Right atrium auricular region (tissue), 2 donors: Measurements from ENCODE around the gene SBDS. TPM values are rescaled to one million over a fixed set of nuclear protein-coding genes. Genes with fewer than 3 reads are reported as not detected.
"Not testable (repeated sequence)": the region's sequence is repeated elsewhere in the genome, so short reads cannot be mapped to it uniquely, and the experiment has no call there.

Experiments
- DNase-seq: peaks from one replicate; pipeline ENCODE4 v3.0.0-alpha.2; 2019; ENCODE audit warnings: low spot score
- H3K27ac ChIP-seq, 2 donors: fragments of 200-600 bp; sonication (generic); 1 replicate in 1 of 2; 2 replicates in 1 of 2; pipeline ENCODE4 v1.5.1; 2016 to 2019
- H3K27me3 ChIP-seq, 2 donors: fragments of 200-600 bp; sonication (generic); one replicate each; pipeline versions ENCODE4 v1.5.1 to v1.6.0; 2017 to 2019
- H3K36me3 ChIP-seq: fragments of 200-600 bp; sonication (generic); one replicate; pipeline ENCODE4 v1.5.1; 2016
- H3K4me1 ChIP-seq, 2 donors: fragments of 200-600 bp; sonication (generic); one replicate each; pipeline versions ENCODE4 v1.5.1 to v1.6.0; 2017 to 2019
- H3K4me3 ChIP-seq, 2 donors: fragments of 200-600 bp; sonication (generic); 1 replicate in 1 of 2; 2 replicates in 1 of 2; pipeline ENCODE4 v1.5.1; 2017 to 2019; ENCODE audit warnings: mild to moderate bottlenecking in 1 of 2, moderate library complexity in 1 of 2
- H3K9me3 ChIP-seq, 2 donors: fragments of 200-600 bp; sonication (generic); one replicate each; pipeline ENCODE4 v1.5.1; 2019
- total RNA-seq, 2 donors: library from RNA; depleted of rRNA; stranded (reverse); fragments of >200 nt; gene quantifications; one replicate each; pipeline ENCODE4 v1.1.0, GENCODE V29; 2016
- TF ChIP-seq, protein P1 (sequence below), 2 donors: fragments of 200-600 bp; sonication (generic); IDR thresholded peaks; one replicate each; pipeline ENCODE4 v1.5.1; 2019; ENCODE audit warnings: antibody characterized with exemption in 2 of 2

SBDS gene
- total RNA-seq, 2 donors from 2014 or later = 139 to 212 TPM

DNA sequence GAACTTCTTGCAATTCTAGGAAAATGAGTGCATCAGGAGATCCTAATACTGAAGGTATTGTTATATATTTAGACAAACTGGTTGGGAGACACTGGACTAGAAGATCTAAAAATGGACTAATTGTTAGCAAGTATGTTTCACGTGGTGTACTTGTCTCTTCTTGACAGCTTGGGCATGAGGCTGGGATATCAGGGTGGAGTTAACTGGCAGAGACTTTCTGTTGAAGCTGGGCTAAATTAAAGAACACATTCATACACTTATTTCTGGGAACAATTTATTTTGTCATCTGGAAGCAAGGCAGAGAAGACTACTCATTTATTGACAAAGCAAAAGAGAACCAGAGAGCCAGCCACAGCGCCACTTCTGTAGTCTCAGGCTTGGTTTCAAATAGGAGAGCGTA lies 27.1 kb upstream of the SBDS start:
- no peaks in the 10 kb centered on the region for H3K4me1 ChIP-seq
- TF ChIP-seq, protein P1, sequence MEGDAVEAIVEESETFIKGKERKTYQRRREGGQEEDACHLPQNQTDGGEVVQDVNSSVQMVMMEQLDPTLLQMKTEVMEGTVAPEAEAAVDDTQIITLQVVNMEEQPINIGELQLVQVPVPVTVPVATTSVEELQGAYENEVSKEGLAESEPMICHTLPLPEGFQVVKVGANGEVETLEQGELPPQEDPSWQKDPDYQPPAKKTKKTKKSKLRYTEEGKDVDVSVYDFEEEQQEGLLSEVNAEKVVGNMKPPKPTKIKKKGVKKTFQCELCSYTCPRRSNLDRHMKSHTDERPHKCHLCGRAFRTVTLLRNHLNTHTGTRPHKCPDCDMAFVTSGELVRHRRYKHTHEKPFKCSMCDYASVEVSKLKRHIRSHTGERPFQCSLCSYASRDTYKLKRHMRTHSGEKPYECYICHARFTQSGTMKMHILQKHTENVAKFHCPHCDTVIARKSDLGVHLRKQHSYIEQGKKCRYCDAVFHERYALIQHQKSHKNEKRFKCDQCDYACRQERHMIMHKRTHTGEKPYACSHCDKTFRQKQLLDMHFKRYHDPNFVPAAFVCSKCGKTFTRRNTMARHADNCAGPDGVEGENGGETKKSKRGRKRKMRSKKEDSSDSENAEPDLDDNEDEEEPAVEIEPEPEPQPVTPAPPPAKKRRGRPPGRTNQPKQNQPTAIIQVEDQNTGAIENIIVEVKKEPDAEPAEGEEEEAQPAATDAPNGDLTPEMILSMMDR (IDR thresholded peaks at IDR 0.05) = no peak
- H3K27me3 ChIP-seq = no peaks in the 10 kb centered on the region
- H3K4me3 ChIP-seq = no peak overlapping the region
- H3K27ac ChIP-seq = peak overlapping the region; percentile 48 to 84
- peaks cover 35% of the 10 kb centered on the region for H3K36me3 ChIP-seq
- DNase-seq = no peak
- H3K9me3 ChIP-seq = no peaks in the 10 kb centered on the region

DNA sequence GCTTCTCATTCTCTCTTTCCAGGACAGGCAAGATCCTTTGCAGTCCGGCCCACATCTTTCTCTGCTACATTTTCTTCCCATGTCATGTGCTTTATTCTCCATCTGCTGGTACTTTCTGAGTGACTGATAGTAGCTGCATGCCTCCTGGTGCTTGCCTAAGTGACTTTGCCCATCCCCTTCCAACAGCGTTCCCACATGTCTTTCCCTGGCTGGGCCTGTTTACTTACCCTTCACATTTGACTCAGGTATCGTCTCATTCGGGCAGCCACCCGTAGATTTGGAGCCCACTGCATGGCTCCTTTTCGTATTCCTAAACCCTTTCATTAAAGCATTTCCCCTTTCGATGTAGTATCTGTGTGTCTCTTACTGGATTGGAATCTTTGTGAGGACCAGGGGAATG lies 25.9 kb upstream of the SBDS start:
- Histone ChIP-seq H3K4me1 (no peaks in the 10 kb centered on the region), H3K36me3 (peaks cover 29% of the 10 kb centered on the region), H3K27ac (peak overlapping the region in 1 of 2 donors; percentile 84), H3K9me3 (no peaks in the 10 kb centered on the region), H3K27me3 (no peaks in the 10 kb centered on the region), H3K4me3 (no peak overlapping the region)
- DNase-seq = no peak
- TF ChIP-seq, protein P1 (IDR thresholded peaks at IDR 0.05) = no peak

DNA sequence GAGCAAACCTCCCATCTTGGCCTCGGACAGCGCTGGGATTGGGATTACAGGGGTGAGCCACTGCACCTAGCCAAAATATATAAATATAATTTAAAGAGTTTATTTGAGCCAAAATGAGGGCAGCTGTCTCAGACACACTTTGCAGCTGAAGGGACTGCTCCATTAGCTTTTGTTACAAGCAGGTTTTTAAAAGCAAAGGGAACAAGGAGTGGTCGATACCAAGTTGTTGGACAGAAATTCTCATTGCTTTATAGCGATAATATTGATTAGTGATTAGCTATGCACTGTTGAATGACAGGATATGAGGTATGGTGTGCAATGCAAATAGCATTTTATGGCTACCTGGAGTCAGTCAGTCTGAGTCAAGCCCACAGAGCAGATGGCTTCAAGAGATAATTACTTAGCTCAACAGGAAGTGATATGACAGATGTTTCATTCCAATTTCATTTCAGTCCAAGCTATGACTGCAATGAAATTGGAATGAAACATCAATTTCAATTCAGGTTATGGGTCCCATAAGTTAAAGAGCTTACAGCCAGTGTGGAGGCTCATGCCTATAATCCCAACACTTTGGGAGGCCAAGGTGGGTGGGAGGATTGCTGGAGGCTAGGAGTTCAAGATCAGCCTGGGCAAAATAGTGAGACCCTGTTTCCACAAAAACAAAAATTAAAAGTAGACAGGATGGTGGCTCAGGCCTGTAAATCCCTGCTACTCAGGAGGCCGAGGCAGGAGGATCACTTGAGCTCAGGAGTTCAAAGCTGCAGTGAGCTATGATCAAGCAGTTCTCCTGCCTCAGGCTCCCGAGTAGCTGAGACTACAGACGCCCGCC lies 24.4 kb upstream of the SBDS start:
- TF ChIP-seq, protein P1 (IDR thresholded peaks at IDR 0.05) = no peak
- Histone ChIP-seq H3K9me3 (no peaks in the 10 kb centered on the region), H3K4me1 (no peaks in the 10 kb centered on the region), H3K36me3 (peaks cover 39% of the 10 kb centered on the region), H3K27ac (no peak overlapping the region), H3K4me3 (no peak overlapping the region), H3K27me3 (no peaks in the 10 kb centered on the region)
- no peak for DNase-seq

DNA sequence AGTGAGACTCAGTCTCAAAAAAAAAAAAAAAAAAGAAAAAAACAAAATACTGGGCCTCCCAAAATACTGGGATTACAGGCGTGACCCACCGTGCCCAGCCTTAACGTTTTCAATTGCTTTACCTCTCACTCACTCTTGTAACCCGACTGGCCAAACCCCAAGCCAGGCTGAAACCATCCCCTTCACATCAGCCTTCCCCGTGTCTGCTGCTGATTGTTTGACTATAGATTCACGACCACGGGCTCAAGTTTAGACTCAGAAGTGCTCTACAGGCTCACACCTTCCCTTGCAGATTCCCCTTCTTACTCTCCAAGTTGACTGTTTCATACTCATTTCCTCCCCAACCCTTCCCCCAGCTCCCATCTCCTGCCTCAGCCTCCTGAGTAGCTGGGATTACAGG lies 23.6 kb upstream of the SBDS start:
- Histone ChIP-seq H3K36me3 (peaks cover 47% of the 10 kb centered on the region), H3K27me3 (no peaks in the 10 kb centered on the region), H3K9me3 (no peaks in the 10 kb centered on the region), H3K27ac (no peak overlapping the region), H3K4me3 (no peak overlapping the region), H3K4me1 (no peaks in the 10 kb centered on the region)
- TF ChIP-seq, protein P1 (IDR thresholded peaks at IDR 0.05) = no peak
- no peak for DNase-seq

DNA sequence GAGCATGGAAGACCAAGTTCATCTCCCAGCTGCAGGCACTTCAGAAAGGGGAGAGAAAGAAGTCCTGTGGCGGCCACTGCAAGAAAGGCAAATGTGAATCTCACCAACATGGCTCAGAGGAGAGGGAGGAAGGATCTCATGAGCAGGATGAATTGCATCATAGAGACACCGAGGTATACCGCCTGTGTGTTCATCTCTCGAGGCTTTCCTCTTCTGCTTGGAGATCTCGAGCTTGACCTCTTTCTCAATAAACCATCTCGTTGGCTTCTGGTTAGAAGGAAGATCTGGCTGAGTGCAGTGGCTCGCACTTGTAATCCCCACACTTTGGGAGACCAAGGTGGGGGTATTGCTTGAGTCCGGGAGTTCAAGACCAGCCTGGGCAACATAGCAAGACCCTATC lies 22.6 kb upstream of the SBDS start:
- H3K9me3 ChIP-seq, DNase-seq, H3K27me3 ChIP-seq, H3K4me1 ChIP-seq, H3K27ac ChIP-seq, H3K4me3 ChIP-seq: not testable (repeated sequence)
- H3K36me3 ChIP-seq = peaks cover 55% of the 10 kb centered on the region

DNA sequence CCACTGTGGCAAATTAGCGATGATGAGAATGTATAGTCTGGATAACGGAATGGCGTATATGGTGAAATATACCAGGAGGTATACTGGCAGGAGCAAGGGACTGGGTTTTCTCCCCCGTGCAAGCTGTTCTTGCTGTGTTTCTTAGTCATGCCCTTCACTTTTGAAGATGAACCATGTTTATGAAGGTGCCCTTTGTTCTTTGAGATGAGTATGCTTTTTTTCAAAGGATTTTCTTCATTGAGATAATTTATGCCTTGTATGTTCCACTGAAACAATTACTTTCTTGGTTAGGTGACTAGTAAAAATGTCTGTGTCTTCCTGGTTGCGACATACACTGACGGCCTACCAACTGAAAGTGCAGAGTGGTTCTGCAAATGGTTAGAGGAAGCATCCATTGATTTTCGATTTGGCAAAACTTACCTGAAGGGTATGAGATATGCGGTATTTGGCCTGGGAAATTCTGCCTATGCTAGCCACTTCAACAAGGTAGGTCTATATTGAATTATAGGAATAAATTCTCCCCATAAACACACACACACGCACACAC lies 18.8 kb upstream of the SBDS start:
- H3K4me1 ChIP-seq, H3K4me3 ChIP-seq, H3K27ac ChIP-seq, H3K9me3 ChIP-seq, H3K27me3 ChIP-seq, DNase-seq: not testable (repeated sequence)
- peaks cover 65% of the 10 kb centered on the region for H3K36me3 ChIP-seq

DNA sequence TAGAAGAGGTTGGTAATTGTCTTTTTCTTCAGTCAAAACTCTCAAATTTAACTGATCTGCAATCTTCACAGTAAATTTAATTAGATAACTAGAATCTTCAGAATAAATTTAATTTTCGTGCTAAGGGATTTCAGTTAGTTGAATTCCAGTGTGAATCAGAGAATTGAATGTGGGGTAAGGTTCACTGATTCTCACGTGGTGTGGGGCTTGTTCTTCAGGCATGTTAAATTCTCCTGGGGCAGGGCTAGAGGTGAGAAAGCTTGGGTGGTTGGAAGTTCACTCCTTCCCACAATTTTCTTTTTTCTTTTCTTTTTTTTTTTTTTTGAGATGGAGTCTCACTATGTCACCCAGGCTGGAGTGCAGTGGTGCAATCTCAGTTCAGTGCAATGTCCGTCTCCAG lies 14.3 kb upstream of the SBDS start:
- not testable (repeated sequence) for H3K4me3 ChIP-seq, H3K4me1 ChIP-seq, H3K27ac ChIP-seq, H3K9me3 ChIP-seq, H3K27me3 ChIP-seq, DNase-seq
- peaks cover 63% of the 10 kb centered on the region for H3K36me3 ChIP-seq
